Measurements from ENCODE around the gene RIMKLB. TPM values are rescaled to one million over a fixed set of nuclear protein-coding genes. Genes with fewer than 3 reads are reported as not detected.

RIMKLB gene
- total and polyA plus RNA-seq, 2 of the 8 experiments (the other 6 are each of a cell fraction or from before 2014, with no cell fraction given), result 37.8 to 78.2 TPM

DNA sequence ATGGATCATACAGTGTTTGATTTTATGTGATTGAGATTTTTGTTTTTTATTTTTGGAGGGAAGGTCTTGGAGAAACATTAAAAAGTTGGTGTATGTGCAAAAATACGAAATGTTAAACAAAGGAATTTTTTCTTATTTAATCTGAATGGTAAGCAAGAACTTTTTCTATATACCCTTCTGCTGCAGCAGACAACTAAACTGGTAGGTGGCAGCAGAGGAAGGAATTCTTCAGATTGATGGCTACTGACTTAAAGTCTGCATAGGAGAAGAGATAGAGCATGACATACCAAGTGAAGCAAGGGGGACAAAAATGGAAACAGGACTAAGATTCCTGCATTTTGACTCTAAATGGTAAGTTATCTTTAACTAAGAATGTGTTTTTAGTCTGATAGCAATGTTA is 82.6 kb downstream of the RIMKLB start (continued):
- TF ChIP-seq CTCF (IDR thresholded peaks at IDR 0.05; ENCODE audit: control extremely low read depth in 1 of 3, insufficient read depth in 1 of 3, low read depth in 1 of 3, low read length in 3 of 3), result peak in 2 of 3 experiments; percentile 44 to 58; a peak in 2 of 4 replicates
- TF ChIP-seq TEAD4 (IDR thresholded peaks at IDR 0.05; ENCODE audit: low read depth, low read length), result peak; percentile 57; the same call in 1 of the 2 replicates
- TF ChIP-seq SAP30 (IDR thresholded peaks at IDR 0.05; ENCODE audit: insufficient read depth, insufficient replicate concordance, low read length), result no peak
- TF ChIP-seq YY1 (IDR thresholded peaks at IDR 0.05; ENCODE audit: low read depth, low read length), result no peak
- no peak for TF ChIP-seq EP300 (IDR thresholded peaks at IDR 0.05; ENCODE audit: borderline replicate concordance in 1 of 2, low read depth in 2 of 2, low read length in 2 of 2)

Measured in H1 (cell line).